ENCODE results near the gene ROPN1. TPM values are rescaled to one million over a fixed set of nuclear protein-coding genes. Genes with fewer than 3 reads are reported as not detected.
"Not testable (repeated sequence)": the region's sequence is repeated elsewhere in the genome, so short reads cannot be mapped to it uniquely, and the experiment has no call there.

Gene ROPN1
- not detected for total RNA-seq
- polyA plus RNA-seq (2013, experiment 1 of 2): not detected
- polyA plus RNA-seq (2013, experiment 2 of 2): not detected
- long read RNA-seq, experiment 1: 0 reads
- long read RNA-seq, experiment 2: 0 reads
- long read RNA-seq, experiment 3, partial matches to known transcripts: 1 of 1 reads
- long read RNA-seq, experiment 3, other reads (novel, unspliced or antisense): 0 of 1 reads
- long read RNA-seq, experiment 4: 0 reads

DNA sequence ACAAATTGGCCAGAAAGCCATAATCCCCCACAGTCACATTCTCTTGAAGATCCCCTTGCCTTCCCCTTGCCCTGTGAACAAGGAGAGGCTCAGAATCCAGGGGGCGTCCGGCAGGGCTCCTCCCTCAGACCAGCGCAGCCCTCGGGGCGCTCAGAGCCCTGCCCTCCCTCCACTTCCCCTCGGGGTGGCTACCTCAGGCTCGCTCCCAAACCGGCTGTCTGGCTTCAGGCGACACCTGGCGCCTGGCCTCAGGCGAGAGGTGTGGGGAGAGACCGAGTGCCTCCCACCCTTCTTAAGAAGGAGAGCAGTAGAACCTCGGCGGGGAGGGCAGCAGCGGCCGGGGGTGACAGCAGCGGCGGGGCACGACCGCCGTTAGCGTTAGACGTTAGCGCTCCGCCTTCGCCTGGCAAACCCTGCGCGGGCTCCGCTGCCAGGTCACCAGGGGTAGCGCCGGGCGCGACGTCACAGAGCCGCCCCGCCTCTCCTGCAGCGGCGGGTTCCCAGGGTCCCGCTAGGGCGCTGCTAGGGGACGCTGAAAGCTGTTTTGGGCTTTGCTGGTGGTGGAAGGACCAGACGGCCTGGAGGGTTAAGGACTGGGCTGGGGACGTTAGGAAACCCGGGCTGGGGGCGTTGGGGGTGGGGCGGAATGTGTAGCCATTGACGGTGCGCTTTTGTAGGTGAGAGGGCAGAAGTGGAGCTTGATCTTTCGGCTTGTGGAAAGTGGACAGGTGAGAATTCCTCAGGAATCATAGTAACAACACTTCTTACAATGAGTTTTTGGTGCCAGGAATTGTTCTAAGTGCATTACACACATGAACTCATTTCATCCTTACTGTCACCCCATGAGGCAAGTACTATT, at the start of gene ROPN1:
ROPN1 (minus strand) TSS at position 395 of the 859 bp plus-strand sequence. CDS start 11,643 bp downstream, outside the sequence.
- not testable (repeated sequence) for H3K27ac Mint-ChIP-seq; H3K9ac ChIP-seq (ENCODE audit: extremely low read depth, low read length, poor library complexity, severe bottlenecking); H3K4me1 Mint-ChIP-seq; H3K4me3 Mint-ChIP-seq; H3K4me3 ChIP-seq (ENCODE audit: low read length); H3K9me3 Mint-ChIP-seq; H3K4me1 ChIP-seq (ENCODE audit: control insufficient read depth, insufficient read depth, low read length); H3K36me3 ChIP-seq (ENCODE audit: control insufficient read depth, insufficient read depth, low read length); DNase-seq; H3K36me3 Mint-ChIP-seq (ENCODE audit: low read depth); H3K9me3 ChIP-seq (ENCODE audit: control insufficient read depth, low read length); H3K27ac ChIP-seq (ENCODE audit: low read depth, low read length)
- H3K27me3 Mint-ChIP-seq (ENCODE audit: insufficient read depth): peaks cover 54% of the 10 kb centered on the region
- peaks cover 84% of the 10 kb centered on the region for H3K27me3 ChIP-seq (ENCODE audit: control insufficient read depth, insufficient read depth, low read length, poor library complexity, severe bottlenecking)
- WGBS, 2 experiments (ENCODE audit: insufficient coverage in 1 of 2, insufficient read length in 1 of 2): no CpG with 5 or more reads among the region's 49 CpGs

DNA sequence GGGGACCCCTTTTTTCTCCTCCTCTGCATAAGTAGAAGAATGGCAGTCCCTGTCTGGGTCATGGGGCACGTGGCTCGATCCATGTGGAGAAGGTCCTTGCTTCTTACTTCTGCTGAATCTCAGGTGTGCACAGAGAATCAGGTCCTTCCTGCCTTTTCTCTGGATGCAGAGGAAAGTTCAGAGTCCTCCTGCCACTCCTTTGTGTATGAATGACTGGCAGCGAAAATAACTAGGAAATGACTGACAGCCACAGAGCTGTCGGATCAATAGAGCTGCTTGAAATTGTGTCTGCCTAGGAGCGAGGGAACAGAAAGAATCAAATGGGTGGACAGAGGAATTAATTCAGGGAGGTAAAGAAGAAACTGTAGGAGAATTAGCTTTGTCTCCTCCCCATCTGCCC, 49.6 kb upstream of the ROPN1 start:
- Histone ChIP-seq H3K36me3 (ENCODE audit: control insufficient read depth, insufficient read depth, low read length) (no peaks in the 10 kb centered on the region), H3K4me3 (ENCODE audit: low read length) (no peak overlapping the region), H3K27me3 (ENCODE audit: control insufficient read depth, insufficient read depth, low read length, poor library complexity, severe bottlenecking) (peaks cover 50% of the 10 kb centered on the region), H3K9me3 (ENCODE audit: control insufficient read depth, low read length) (no peaks in the 10 kb centered on the region), H3K4me1 (ENCODE audit: control insufficient read depth, insufficient read depth, low read length) (no peaks in the 10 kb centered on the region), H3K9ac (ENCODE audit: extremely low read depth, low read length, poor library complexity, severe bottlenecking) (no peak overlapping the region), H3K27ac (ENCODE audit: low read depth, low read length) (no peak overlapping the region)
- no peaks in the 10 kb centered on the region for H3K4me1 Mint-ChIP-seq
- H3K36me3 Mint-ChIP-seq (ENCODE audit: low read depth): no peaks in the 10 kb centered on the region
- 90 to 92% methylated on average over 4 to 5 of the region's 5 CpGs for WGBS, 2 experiments (ENCODE audit: insufficient coverage in 1 of 2, insufficient read length in 1 of 2)
- H3K4me3 Mint-ChIP-seq: no peak overlapping the region
- H3K27me3 Mint-ChIP-seq (ENCODE audit: insufficient read depth): peaks cover 12% of the 10 kb centered on the region
- H3K9me3 Mint-ChIP-seq: no peaks in the 10 kb centered on the region
- TF ChIP-seq, protein P1, sequence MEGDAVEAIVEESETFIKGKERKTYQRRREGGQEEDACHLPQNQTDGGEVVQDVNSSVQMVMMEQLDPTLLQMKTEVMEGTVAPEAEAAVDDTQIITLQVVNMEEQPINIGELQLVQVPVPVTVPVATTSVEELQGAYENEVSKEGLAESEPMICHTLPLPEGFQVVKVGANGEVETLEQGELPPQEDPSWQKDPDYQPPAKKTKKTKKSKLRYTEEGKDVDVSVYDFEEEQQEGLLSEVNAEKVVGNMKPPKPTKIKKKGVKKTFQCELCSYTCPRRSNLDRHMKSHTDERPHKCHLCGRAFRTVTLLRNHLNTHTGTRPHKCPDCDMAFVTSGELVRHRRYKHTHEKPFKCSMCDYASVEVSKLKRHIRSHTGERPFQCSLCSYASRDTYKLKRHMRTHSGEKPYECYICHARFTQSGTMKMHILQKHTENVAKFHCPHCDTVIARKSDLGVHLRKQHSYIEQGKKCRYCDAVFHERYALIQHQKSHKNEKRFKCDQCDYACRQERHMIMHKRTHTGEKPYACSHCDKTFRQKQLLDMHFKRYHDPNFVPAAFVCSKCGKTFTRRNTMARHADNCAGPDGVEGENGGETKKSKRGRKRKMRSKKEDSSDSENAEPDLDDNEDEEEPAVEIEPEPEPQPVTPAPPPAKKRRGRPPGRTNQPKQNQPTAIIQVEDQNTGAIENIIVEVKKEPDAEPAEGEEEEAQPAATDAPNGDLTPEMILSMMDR (conservative IDR thresholded peaks at IDR 0.05): no peak
- no peak overlapping the region for H3K27ac Mint-ChIP-seq
- no peak for DNase-seq

DNA sequence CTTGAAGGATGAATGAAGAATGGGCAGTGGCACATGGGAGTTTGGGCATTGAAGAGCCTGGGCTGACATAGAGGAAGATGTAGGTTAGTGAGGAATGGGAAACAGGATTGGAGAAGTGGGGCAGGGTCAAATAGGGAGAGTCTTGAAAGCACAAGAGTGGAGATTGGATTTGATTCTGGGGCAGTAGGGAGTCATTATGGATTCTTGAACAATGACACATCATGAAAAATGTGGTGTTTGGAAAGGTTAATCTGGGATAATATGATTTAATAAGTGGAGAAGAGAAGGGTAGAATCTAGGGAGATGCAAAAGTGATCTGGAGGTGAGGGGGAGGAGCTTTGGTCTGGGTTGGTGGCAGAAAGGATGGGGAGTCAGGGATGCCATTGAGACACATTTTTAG, 45.4 kb upstream of the ROPN1 start:
- Histone ChIP-seq H3K9ac (ENCODE audit: extremely low read depth, low read length, poor library complexity, severe bottlenecking) (no peak overlapping the region), H3K36me3 (ENCODE audit: control insufficient read depth, insufficient read depth, low read length) (no peaks in the 10 kb centered on the region), H3K9me3 (ENCODE audit: control insufficient read depth, low read length) (no peaks in the 10 kb centered on the region), H3K27ac (ENCODE audit: low read depth, low read length) (no peak overlapping the region), H3K4me1 (ENCODE audit: control insufficient read depth, insufficient read depth, low read length) (no peaks in the 10 kb centered on the region), H3K27me3 (ENCODE audit: control insufficient read depth, insufficient read depth, low read length, poor library complexity, severe bottlenecking) (peaks cover 59% of the 10 kb centered on the region), H3K4me3 (ENCODE audit: low read length) (no peak overlapping the region)
- Mint-ChIP-seq H3K9me3 (no peaks in the 10 kb centered on the region), H3K4me1 (peaks cover 9% of the 10 kb centered on the region), H3K27me3 (ENCODE audit: insufficient read depth) (peaks cover 12% of the 10 kb centered on the region), H3K27ac (no peak overlapping the region), H3K4me3 (no peak overlapping the region), H3K36me3 (ENCODE audit: low read depth) (no peaks in the 10 kb centered on the region)
- TF ChIP-seq, protein P1 (conservative IDR thresholded peaks at IDR 0.05): no peak
- no peak for DNase-seq

DNA sequence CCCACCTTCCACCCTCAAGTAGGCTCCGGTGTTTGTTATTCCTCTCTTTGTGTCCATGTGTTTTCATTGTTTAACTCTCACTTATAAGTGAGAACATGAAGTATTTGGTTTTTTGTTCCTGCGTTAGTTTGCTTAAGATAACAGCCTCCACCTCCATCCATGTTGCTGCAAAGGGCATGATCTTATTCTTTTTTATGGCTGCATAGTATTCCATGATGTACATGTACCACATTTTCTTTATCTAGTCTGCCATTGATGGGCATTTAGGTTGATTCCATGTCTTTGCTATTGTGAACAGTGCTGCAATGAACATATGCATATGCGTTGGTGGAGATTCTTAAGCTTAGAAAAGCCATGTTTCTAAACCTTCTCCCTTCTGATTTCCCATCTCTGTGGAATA, 44.3 kb upstream of the ROPN1 start:
- not testable (repeated sequence) for H3K9me3 ChIP-seq (ENCODE audit: control insufficient read depth, low read length); H3K36me3 Mint-ChIP-seq (ENCODE audit: low read depth); DNase-seq; H3K9me3 Mint-ChIP-seq; H3K27ac Mint-ChIP-seq; H3K36me3 ChIP-seq (ENCODE audit: control insufficient read depth, insufficient read depth, low read length); H3K4me3 Mint-ChIP-seq; H3K4me3 ChIP-seq (ENCODE audit: low read length); H3K9ac ChIP-seq (ENCODE audit: extremely low read depth, low read length, poor library complexity, severe bottlenecking); H3K27ac ChIP-seq (ENCODE audit: low read depth, low read length); H3K4me1 ChIP-seq (ENCODE audit: control insufficient read depth, insufficient read depth, low read length)
- H3K27me3 ChIP-seq (ENCODE audit: control insufficient read depth, insufficient read depth, low read length, poor library complexity, severe bottlenecking): peaks cover 66% of the 10 kb centered on the region
- H3K27me3 Mint-ChIP-seq (ENCODE audit: insufficient read depth): peaks cover 24% of the 10 kb centered on the region
- 97 to 100% methylated on average over 1 to 2 of the region's 3 CpGs for WGBS, 2 experiments (ENCODE audit: insufficient coverage in 1 of 2, insufficient read length in 1 of 2)
- peaks cover 11% of the 10 kb centered on the region for H3K4me1 Mint-ChIP-seq

All from endodermal cell (in vitro differentiated cells).